Measurements from ENCODE around the gene ATP1A4.

- TF ChIP-seq CTCF (IDR thresholded peaks at IDR 0.05; ENCODE audit: low read depth, low read length, poor library complexity, severe bottlenecking) (no peak), EZH2phosphoT487 (IDR thresholded peaks at IDR 0.05; ENCODE audit: borderline replicate concordance, low read length) (no peak)
These were observed 49.5 kb upstream of the ATP1A4 start for GRCh38 chr1:160101717-160102522.

Data from DOHH2 (cell line).